ENCODE results near the gene METRN. TPM values are rescaled to one million over a fixed set of nuclear protein-coding genes. Genes with fewer than 3 reads are reported as not detected.

METRN gene
- total RNA-seq, 4 donors from 2014 or later, result 4.9 to 47.2 (median 35.2) TPM

DNA sequence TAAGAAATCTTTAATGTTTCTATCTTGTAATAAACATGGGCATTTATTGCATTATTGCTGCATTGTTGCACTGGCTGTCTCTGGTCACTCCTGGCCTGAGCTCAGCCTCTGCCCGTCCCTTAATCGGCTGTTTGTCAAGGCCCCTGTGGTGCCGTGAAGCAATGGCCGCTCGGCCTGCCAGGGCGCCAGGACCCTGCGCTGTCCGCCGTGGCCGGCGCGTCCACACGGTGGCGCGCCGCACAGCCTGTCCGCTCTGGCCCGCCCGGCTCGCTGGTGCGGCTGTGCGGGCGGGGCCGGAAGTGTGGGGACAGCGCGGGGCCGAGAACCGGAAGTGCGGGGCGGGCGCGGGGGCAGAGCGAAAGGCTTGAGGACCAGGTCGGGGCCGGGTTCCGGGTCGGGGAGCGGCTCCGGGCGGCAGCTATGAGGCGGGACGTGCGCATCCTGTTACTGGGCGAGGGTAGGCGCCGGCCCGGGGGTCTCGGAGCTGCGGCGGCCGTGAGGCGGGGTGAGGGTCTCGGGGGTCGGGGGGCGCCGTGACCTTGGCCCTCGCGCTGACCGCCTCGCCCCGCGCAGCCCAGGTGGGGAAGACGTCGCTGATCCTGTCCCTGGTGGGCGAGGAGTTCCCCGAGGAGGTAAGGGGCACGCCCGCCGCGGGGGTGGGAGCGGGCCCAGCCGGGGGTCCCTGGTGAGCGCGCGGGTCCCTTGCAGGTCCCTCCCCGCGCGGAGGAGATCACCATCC lies 47.0 kb upstream of the METRN start, which contains the start of gene RHOT2:
TSS of gene RHOT2 (plus strand) at position 353 of the 739 bp plus-strand sequence. CDS start at position 421, 68 bp downstream.
- Histone ChIP-seq H3K4me1 (peaks cover 9 to 20% (median 15%) of the 10 kb centered on the region in 4 donors), H3K4me3 (peak within 1 kb of the TSS; percentile 80 to 99 (median 88)), H3K9me3 (no peaks in the 10 kb centered on the region), H3K27me3 (no peaks in the 10 kb centered on the region), H3K36me3 (peaks cover 0 to 26% (median 5%) of the 10 kb centered on the region in 4 donors), H3K27ac (peak within 1 kb of the TSS; percentile 89 to 94 (median 90))
- intact Hi-C loops (cut with DNase I; ENCODE audit: low total_unique reads), result no loop called here
- peak; percentile 96 for DNase-seq
- TF ChIP-seq CTCF (IDR thresholded peaks at IDR 0.05) (peak; percentile 57 to 94 (median 71)), POLR2A (IDR thresholded peaks at IDR 0.05) (peak; percentile 81), POLR2AphosphoS5 (IDR thresholded peaks at IDR 0.05) (peak; percentile 71 to 89 (median 82)), EP300 (IDR thresholded peaks at IDR 0.05; ENCODE audit: low read depth) (no peak)
- 1% methylated on average over 16 of the region's 78 CpGs; no CpG with 5 or more reads in 1 of the 2 donors for WGBS, 2 donors (ENCODE audit: low coverage in 1 of 2)
- in situ Hi-C loops (cut with MboI; ENCODE audit: low pct_ligation_motif_present in 1 of 4, low pct_unique_long_range_greater_than_20kb in 1 of 4, low sequenced_read_pairs in 3 of 4), result no loop called here

DNA sequence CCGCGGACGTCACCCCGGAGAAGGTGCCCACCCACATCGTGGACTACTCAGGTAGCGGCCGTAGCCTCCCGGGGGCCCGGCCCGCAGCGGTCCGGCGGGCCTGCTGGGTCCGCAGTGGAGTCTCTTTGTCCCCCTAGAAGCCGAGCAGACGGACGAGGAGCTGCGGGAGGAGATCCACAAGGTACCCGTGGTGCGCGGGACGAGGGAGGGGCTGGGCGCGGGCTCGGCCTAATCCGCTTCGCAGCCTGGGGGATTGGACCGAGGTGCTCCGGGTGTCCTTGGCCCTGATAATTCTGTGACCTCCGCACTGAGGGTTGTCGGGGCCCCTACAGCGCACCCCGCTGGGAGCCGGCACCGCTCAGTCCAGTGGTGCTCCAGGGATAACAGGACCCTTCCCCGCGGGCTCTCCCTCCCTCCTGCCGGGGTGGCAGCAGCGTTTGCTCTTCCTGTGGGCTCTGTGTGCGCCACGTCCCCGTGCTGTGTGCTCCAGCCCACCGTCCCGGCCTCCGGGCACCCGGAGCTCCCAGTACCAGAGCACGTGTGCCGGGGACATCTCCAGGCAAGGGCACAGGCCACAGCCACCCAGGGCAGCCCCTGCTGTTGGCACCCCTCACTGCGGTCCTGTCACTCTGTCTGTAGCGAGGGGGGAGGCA lies 46.3 kb upstream of the METRN start:
- Histone ChIP-seq H3K36me3 (peaks cover 0 to 26% (median 5%) of the 10 kb centered on the region in 4 donors), H3K9me3 (no peaks in the 10 kb centered on the region), H3K27me3 (no peaks in the 10 kb centered on the region), H3K27ac (peak overlapping the region; percentile 89 to 94 (median 90)), H3K4me1 (peaks cover 9 to 20% (median 15%) of the 10 kb centered on the region in 4 donors), H3K4me3 (peak overlapping the region; percentile 80 to 99 (median 88))
- intact Hi-C loops (cut with DNase I; ENCODE audit: low total_unique reads), result no loop called here
- TF ChIP-seq EP300 (IDR thresholded peaks at IDR 0.05; ENCODE audit: low read depth), result no peak
- TF ChIP-seq POLR2A (IDR thresholded peaks at IDR 0.05), result no peak
- TF ChIP-seq CTCF (IDR thresholded peaks at IDR 0.05), result no peak
- TF ChIP-seq POLR2AphosphoS5 (IDR thresholded peaks at IDR 0.05), result no peak
- no peak for DNase-seq
- 11% methylated on average over 24 of the region's 50 CpGs; no CpG with 5 or more reads in 1 of the 2 donors for WGBS, 2 donors (ENCODE audit: low coverage in 1 of 2)
- in situ Hi-C loops (cut with MboI; ENCODE audit: low pct_ligation_motif_present in 1 of 4, low pct_unique_long_range_greater_than_20kb in 1 of 4, low sequenced_read_pairs in 3 of 4), result no loop called here

DNA sequence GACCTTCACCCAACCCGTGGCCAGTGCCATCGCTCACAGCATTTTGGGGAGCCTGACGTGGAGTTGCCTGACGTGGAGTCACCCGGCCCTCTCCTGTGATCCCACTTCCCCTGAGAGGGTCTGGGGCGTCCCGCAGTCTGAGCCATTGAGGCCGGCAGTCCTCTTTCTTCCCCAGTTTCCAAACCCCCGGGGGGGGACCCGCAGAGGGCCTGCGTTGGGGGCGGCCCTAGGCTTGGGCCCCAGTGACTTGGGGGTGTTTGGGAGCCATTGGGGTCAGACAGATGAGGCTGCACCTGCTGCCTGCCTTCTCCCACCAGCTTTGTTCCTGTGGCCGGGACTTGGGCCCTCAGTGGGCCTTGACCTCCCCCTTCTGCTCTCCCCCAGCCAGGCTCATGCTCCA lies 45.3 kb upstream of the METRN start:
- intact Hi-C loops (cut with DNase I; ENCODE audit: low total_unique reads), result no loop called here
- DNase-seq, result no peak
- Histone ChIP-seq H3K4me3 (no peak overlapping the region), H3K9me3 (no peaks in the 10 kb centered on the region), H3K36me3 (peaks cover 0 to 26% (median 5%) of the 10 kb centered on the region in 4 donors), H3K27me3 (no peaks in the 10 kb centered on the region), H3K27ac (peak overlapping the region in 1 of 4 donors; percentile 89), H3K4me1 (peaks cover 9 to 25% (median 16%) of the 10 kb centered on the region in 4 donors)
- 94% methylated on average over 11 of the region's 13 CpGs; no CpG with 5 or more reads in 1 of the 2 donors for WGBS, 2 donors (ENCODE audit: low coverage in 1 of 2)
- TF ChIP-seq CTCF (IDR thresholded peaks at IDR 0.05), result no peak
- no peak for TF ChIP-seq POLR2A (IDR thresholded peaks at IDR 0.05)
- TF ChIP-seq EP300 (IDR thresholded peaks at IDR 0.05; ENCODE audit: low read depth), result no peak
- TF ChIP-seq POLR2AphosphoS5 (IDR thresholded peaks at IDR 0.05), result no peak
- in situ Hi-C loops (cut with MboI; ENCODE audit: low pct_ligation_motif_present in 1 of 4, low pct_unique_long_range_greater_than_20kb in 1 of 4, low sequenced_read_pairs in 3 of 4), result no loop called here

Data from transverse colon (tissue), 4 donors.